ENCODE measurements around the gene DOCK3.

DOCK3 gene

GRCh38 chr3:50936389-50936788 lies 261.7 kb downstream of the DOCK3 start:
- no peak for ATAC-seq
- no peak for TF ChIP-seq TCF4 (CRISPR knock-in tag; IDR thresholded peaks at IDR 0.05; ENCODE audit: borderline replicate concordance)
- no peak for TF ChIP-seq ZFP30 (CRISPR knock-in tag; IDR thresholded peaks at IDR 0.05)
- no peak for TF ChIP-seq POU6F1 (CRISPR knock-in tag; IDR thresholded peaks at IDR 0.05; ENCODE audit: borderline replicate concordance, low read depth)
- no peak for TF ChIP-seq ARNTL (CRISPR knock-in tag; IDR thresholded peaks at IDR 0.05; ENCODE audit: borderline replicate concordance, low read depth)
- TF ChIP-seq, protein P1, sequence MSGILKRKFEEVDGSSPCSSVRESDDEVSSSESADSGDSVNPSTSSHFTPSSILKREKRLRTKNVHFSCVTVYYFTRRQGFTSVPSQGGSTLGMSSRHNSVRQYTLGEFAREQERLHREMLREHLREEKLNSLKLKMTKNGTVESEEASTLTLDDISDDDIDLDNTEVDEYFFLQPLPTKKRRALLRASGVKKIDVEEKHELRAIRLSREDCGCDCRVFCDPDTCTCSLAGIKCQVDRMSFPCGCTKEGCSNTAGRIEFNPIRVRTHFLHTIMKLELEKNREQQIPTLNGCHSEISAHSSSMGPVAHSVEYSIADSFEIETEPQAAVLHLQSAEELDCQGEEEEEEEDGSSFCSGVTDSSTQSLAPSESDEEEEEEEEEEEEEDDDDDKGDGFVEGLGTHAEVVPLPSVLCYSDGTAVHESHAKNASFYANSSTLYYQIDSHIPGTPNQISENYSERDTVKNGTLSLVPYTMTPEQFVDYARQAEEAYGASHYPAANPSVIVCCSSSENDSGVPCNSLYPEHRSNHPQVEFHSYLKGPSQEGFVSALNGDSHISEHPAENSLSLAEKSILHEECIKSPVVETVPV (CRISPR knock-in tag; IDR thresholded peaks at IDR 0.05) = no peak
- no peak for TF ChIP-seq BACH2 (CRISPR knock-in tag; IDR thresholded peaks at IDR 0.05; ENCODE audit: borderline replicate concordance)

DNA sequence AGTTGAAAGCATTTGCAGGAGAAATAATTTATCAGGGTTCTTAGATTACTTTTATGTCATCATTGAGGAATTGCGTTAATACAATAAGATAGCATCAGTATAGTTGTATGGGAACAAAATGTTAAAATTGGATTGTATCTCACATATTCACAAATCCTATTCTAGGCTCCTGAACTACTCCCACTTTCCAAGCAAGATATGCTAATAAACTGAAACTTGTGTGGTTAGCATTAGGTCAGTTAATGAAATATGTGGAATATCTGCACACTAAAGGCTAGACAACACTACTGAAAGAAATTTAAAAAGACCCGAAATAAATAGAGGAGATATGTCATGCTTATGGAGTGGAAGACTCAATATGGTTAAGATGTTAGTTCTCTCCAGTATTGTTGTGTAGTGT lies 272.7 kb downstream of the DOCK3 start:
- no peak for TF ChIP-seq ESRRG (CRISPR knock-in tag; IDR thresholded peaks at IDR 0.05)
- no peak for TF ChIP-seq ZC3H10 (CRISPR knock-in tag; IDR thresholded peaks at IDR 0.05)
- no peak for TF ChIP-seq ZNF70 (CRISPR knock-in tag; IDR thresholded peaks at IDR 0.05)
- no peak for TF ChIP-seq GLIS3 (CRISPR knock-in tag; IDR thresholded peaks at IDR 0.05)
- no peak for TF ChIP-seq ISL1 (CRISPR knock-in tag; IDR thresholded peaks at IDR 0.05)
- TF ChIP-seq SNAI2 (CRISPR knock-in tag; IDR thresholded peaks at IDR 0.05) = no peak
- TF ChIP-seq OSR1 (CRISPR knock-in tag; IDR thresholded peaks at IDR 0.05) = no peak
- TF ChIP-seq TSHZ2 (CRISPR knock-in tag; IDR thresholded peaks at IDR 0.05) = no peak
- no peak for ATAC-seq

DNA sequence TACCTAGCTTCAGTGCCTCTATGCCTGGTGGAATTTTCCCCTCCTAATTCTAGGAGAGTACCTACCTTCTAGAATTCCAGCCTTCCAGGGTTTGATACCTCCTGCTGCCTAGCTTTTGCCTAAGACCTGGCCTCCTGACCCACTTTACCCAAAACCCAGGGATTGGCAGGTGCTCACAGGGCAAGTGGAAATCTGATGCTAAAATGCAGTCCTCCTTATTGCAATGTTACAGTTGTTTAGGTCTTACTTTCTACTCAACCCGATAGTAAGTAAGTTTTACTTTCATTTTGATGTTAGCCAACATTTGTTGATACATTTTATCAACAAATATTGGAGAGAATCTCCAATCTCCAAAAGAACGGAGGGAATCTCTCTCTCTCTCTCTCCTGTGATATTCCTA lies 275.9 kb downstream of the DOCK3 start:
- ATAC-seq = no peak
- no peak for TF ChIP-seq ZFP30 (CRISPR knock-in tag; IDR thresholded peaks at IDR 0.05)
- TF ChIP-seq PPARA (CRISPR knock-in tag; IDR thresholded peaks at IDR 0.05; ENCODE audit: borderline replicate concordance) = no peak
- no peak for TF ChIP-seq TSHZ2 (CRISPR knock-in tag; IDR thresholded peaks at IDR 0.05)
- TF ChIP-seq GLIS3 (CRISPR knock-in tag; IDR thresholded peaks at IDR 0.05) = no peak
- no peak for TF ChIP-seq BACH2 (CRISPR knock-in tag; IDR thresholded peaks at IDR 0.05; ENCODE audit: borderline replicate concordance)
- no peak for TF ChIP-seq ESRRG (CRISPR knock-in tag; IDR thresholded peaks at IDR 0.05)
- TF ChIP-seq, protein P1 (CRISPR knock-in tag; IDR thresholded peaks at IDR 0.05) = no peak
- TF ChIP-seq ISL1 (CRISPR knock-in tag; IDR thresholded peaks at IDR 0.05) = no peak
- TF ChIP-seq CREB5 (CRISPR knock-in tag; IDR thresholded peaks at IDR 0.05; ENCODE audit: low read depth) = no peak
- no peak for TF ChIP-seq ZNF565 (CRISPR knock-in tag; conservative IDR thresholded peaks at IDR 0.05; ENCODE audit: low read depth)
- TF ChIP-seq PATZ1 (CRISPR knock-in tag; IDR thresholded peaks at IDR 0.05; ENCODE audit: borderline replicate concordance) = no peak
- TF ChIP-seq OSR1 (CRISPR knock-in tag; IDR thresholded peaks at IDR 0.05) = no peak
- TF ChIP-seq ARNTL (CRISPR knock-in tag; IDR thresholded peaks at IDR 0.05; ENCODE audit: borderline replicate concordance, low read depth) = no peak
- TF ChIP-seq TOX (CRISPR knock-in tag; IDR thresholded peaks at IDR 0.05; ENCODE audit: borderline replicate concordance) = no peak
- no peak for TF ChIP-seq ZFP3 (CRISPR knock-in tag; IDR thresholded peaks at IDR 0.05)
